BJ (cell line): ENCODE data around the gene COL4A1. TPM values are rescaled to one million over a fixed set of nuclear protein-coding genes. Genes with fewer than 3 reads are reported as not detected.

ENCODE experiments used
- CTCF ChIA-PET: fragments of 350-600 bp; formaldehyde crosslinking; extraction: SDS; loops from one replicate; lab custom pipeline; 2021; ENCODE audit warnings: antibody characterized with exemption, inconsistent platforms; lab: Yijun Ruan, JAX
- POLR2A ChIA-PET: fragments of 300-600 bp; sonication (Branson Sonifier 250); formaldehyde crosslinking; extraction: SDS; loops from one replicate; lab custom pipeline; 2021; ENCODE audit warnings: antibody characterized with exemption; lab: Charles Lee
- DNase-seq: peaks from one replicate; pipeline ENCODE4 v3.0.0-alpha.2; 2011; ENCODE audit warnings: low read depth
- H3K27me3 ChIP-seq: 2 replicates; pipeline ENCODE4 v1.6.0; 2011; ENCODE audit warnings: low read length; ENCODE audit not compliant: control insufficient read depth, insufficient read depth
- H3K36me3 ChIP-seq: 2 replicates; pipeline ENCODE4 v1.5.1; 2011; ENCODE audit warnings: low read length; ENCODE audit not compliant: control insufficient read depth, insufficient read depth
- H3K4me3 ChIP-seq: 2 replicates; pipeline ENCODE4 v1.5.1; 2011; ENCODE audit warnings: low read depth, mild to moderate bottlenecking, control low read depth, low read length
- CTCF ChIP-seq: IDR thresholded peaks from 2 replicates; pipeline ENCODE4 v1.5.1; 2011; ENCODE audit warnings: low read depth, mild to moderate bottlenecking, control low read depth, inconsistent platforms, low read length, moderate library complexity; ENCODE audit not compliant: insufficient read depth
- polyA plus RNA-seq: library from polyadenylated mRNA; depleted of rRNA; stranded (reverse); fragments of >200 nt; gene quantifications from 2 replicates; pipeline ENCODE4 v1.2.3, GENCODE V29; 2011

Gene COL4A1
- polyA plus RNA-seq, 1 experiment: 375 TPM

GRCh38 chr13:110311443-110312338, 4.7 kb upstream of the COL4A1 start:
- Histone ChIP-seq H3K4me3 (no peak overlapping the region), H3K36me3 (peaks cover 8% of the 10 kb centered on the region), H3K27me3 (no peaks in the 10 kb centered on the region)
- no peak for TF ChIP-seq CTCF
- ChIA-PET POLR2A (interaction anchor here (1.0 kb wide), 2 partner anchors 105 to 250 kb away, joined by 3 read pairs; no protein-coding TSS in a partner anchor), CTCF (interaction anchor here (0.9 to 3.5 kb wide), 4 partner anchors 15 to 64 kb away, joined by 3 to 13 read pairs (median 4); no protein-coding TSS in a partner anchor)
- no peak for DNase-seq

- no peak overlapping the region for H3K4me3 ChIP-seq
- H3K27me3 ChIP-seq: no peaks in the 10 kb centered on the region
- peaks cover 4% of the 10 kb centered on the region; the same call in 1 of the 2 replicates for H3K36me3 ChIP-seq
- no peak for TF ChIP-seq CTCF
- DNase-seq: no peak
- ChIA-PET POLR2A (no interaction called here), CTCF (interaction anchor here (3.5 kb wide), 1 partner anchor 63 kb away, joined by 13 read pairs; no protein-coding TSS in a partner anchor)
Measured at GRCh38 chr13:110310541-110311442, 3.8 kb upstream of the COL4A1 start.

- Histone ChIP-seq H3K27me3 (no peaks in the 10 kb centered on the region), H3K4me3 (no peak overlapping the region; the same call in 1 of the 2 replicates), H3K36me3 (peaks cover 4% of the 10 kb centered on the region; the same call in 1 of the 2 replicates)
- no peak for TF ChIP-seq CTCF
- no peak for DNase-seq
- CTCF ChIA-PET: interaction anchor here (0.7 to 3.5 kb wide), 5 partner anchors 9 to 63 kb away, joined by 3 to 13 read pairs (median 4); no protein-coding TSS in a partner anchor
- POLR2A ChIA-PET: no interaction called here
Measured at GRCh38 chr13:110309661-110310524, 2.9 kb upstream of the COL4A1 start.

- H3K36me3 ChIP-seq: peaks cover 2% of the 10 kb centered on the region; the same call in 1 of the 2 replicates
- no peak for TF ChIP-seq CTCF
- no peaks in the 10 kb centered on the region for H3K27me3 ChIP-seq
- ChIA-PET POLR2A (interaction anchor here (0.5 to 0.7 kb wide), 2 partner anchors 31 to 65 kb away, joined by 3 read pairs; no protein-coding TSS in a partner anchor), CTCF (interaction anchor here (0.7 to 3.5 kb wide), 9 partner anchors 10 to 102 kb away, joined by 3 to 13 read pairs (median 4); no protein-coding TSS in a partner anchor)
- H3K4me3 ChIP-seq: peak overlapping the region; percentile 76
- DNase-seq: no peak
Measured at GRCh38 chr13:110308656-110309359, 1.9 kb upstream of the COL4A1 start.
